Keratinocyte (primary cell): ENCODE measurements around the gene PAX2.

ENCODE experiments used
- CTCF ChIP-seq, 3 experiments: IDR thresholded peaks in 1 of 3; conservative IDR thresholded peaks in 1 of 3; optimal IDR thresholded peaks in 1 of 3; 2 replicates in 2 of 3; 3 replicates in 1 of 3; pipeline versions ENCODE3 to v1.5.1; 2011; ENCODE audit warnings: low read length in 3 of 3, mild to moderate bottlenecking in 3 of 3, moderate library complexity in 2 of 3, control low read depth in 1 of 3, inconsistent platforms in 1 of 3; ENCODE audit not compliant: insufficient read depth in 2 of 3; ENCODE audit errors: extremely low read depth in 1 of 3
- EZH2 ChIP-seq: IDR thresholded peaks from one replicate; pipeline ENCODE4 v1.6.1; 2012; ENCODE audit warnings: inconsistent platforms, mild to moderate bottlenecking, low read length, moderate library complexity

GRCh38 chr10:100799881-100800280 is 54.5 kb downstream of the PAX2 start:
- no peak for TF ChIP-seq EZH2
- no peak for TF ChIP-seq CTCF (optimal IDR thresholded peaks at IDR 0.05 in 1 of 3, IDR thresholded peaks at IDR 0.05 in 1 of 3, conservative IDR thresholded peaks at IDR 0.05 in 1 of 3; ENCODE audit: extremely low read depth in 1 of 3, insufficient read depth in 2 of 3, low read length in 3 of 3)
